Naive thymus-derived CD4-positive, alpha-beta T cell (primary cell): ENCODE measurements around the gene OAS3. TPM values are rescaled to one million over a fixed set of nuclear protein-coding genes. Genes with fewer than 3 reads are reported as not detected.

ENCODE experiments used
- ATAC-seq: fragments of 150-1000 bp; cut with Tn5 transposase; 2 replicates; pipeline ENCODE4 v1.10.0; 2021; ENCODE audit warnings: mild to moderate bottlenecking, moderate library complexity
- CTCF ChIA-PET: fragments of 350-600 bp; sonication (Branson Sonifier 250); formaldehyde crosslinking; loops from one replicate; lab custom pipeline; 2021; ENCODE audit warnings: antibody characterized with exemption; lab: Charles Lee
- POLR2A ChIA-PET: fragments of 350-600 bp; sonication (Branson Sonifier 250); formaldehyde crosslinking; loops from one replicate; lab custom pipeline; 2021; ENCODE audit warnings: antibody characterized with exemption, inconsistent platforms; lab: Charles Lee
- DNase-seq, 9 donors: peaks; one replicate each; pipeline versions ENCODE4 v3.0.0 to v3.0.0-alpha.2; 2020 to 2022; ENCODE audit warnings: mixed read lengths in 1 of 9
- H3K27ac ChIP-seq: one replicate; pipeline ENCODE4 v1.7.0; 2013; ENCODE audit warnings: mild to moderate bottlenecking, low read depth, low read length, moderate library complexity
- H3K27me3 ChIP-seq, 2 donors: one replicate each; pipeline ENCODE4 v1.7.0; 2013; ENCODE audit warnings: low read length in 2 of 2, mild to moderate bottlenecking in 2 of 2, moderate library complexity in 2 of 2; ENCODE audit not compliant: control insufficient read depth in 2 of 2, insufficient read depth in 2 of 2
- H3K36me3 ChIP-seq, 3 experiments: 1 replicate in 2 of 3; 2 replicates in 1 of 3; pipeline ENCODE4 v1.7.0; 2013; ENCODE audit warnings: low read length in 3 of 3, mild to moderate bottlenecking in 3 of 3, moderate library complexity in 1 of 3; ENCODE audit not compliant: insufficient read depth in 3 of 3, control insufficient read depth in 2 of 3
- H3K4me1 ChIP-seq, 2 donors: one replicate each; pipeline ENCODE4 v1.7.0; 2013; ENCODE audit warnings: low read length in 2 of 2, mild to moderate bottlenecking in 2 of 2, moderate library complexity in 1 of 2; ENCODE audit not compliant: control insufficient read depth in 2 of 2, insufficient read depth in 2 of 2
- H3K4me3 ChIP-seq: 2 replicates; pipeline ENCODE4 v1.7.0; 2013; ENCODE audit warnings: mild to moderate bottlenecking, low read length
- H3K9me3 ChIP-seq, 3 experiments: 1 replicate in 2 of 3; 2 replicates in 1 of 3; pipeline ENCODE4 v1.7.0; 2013; ENCODE audit warnings: low read length in 3 of 3; ENCODE audit not compliant: control insufficient read depth in 2 of 3
- H3K27ac Mint-ChIP-seq, 9 donors: one replicate each; pipeline ENCODE4 v1.8.0; 2020 to 2022; ENCODE audit warnings: mixed read lengths in 9 of 9, mild to moderate bottlenecking in 8 of 9, moderate library complexity in 5 of 9, inconsistent platforms in 2 of 9
- H3K27me3 Mint-ChIP-seq, 5 donors: one replicate each; pipeline ENCODE4 v1.8.0; 2021 to 2022; ENCODE audit warnings: mixed read lengths in 5 of 5, mild to moderate bottlenecking in 1 of 5
- H3K36me3 Mint-ChIP-seq, 5 donors: one replicate each; pipeline ENCODE4 v1.8.0; 2020 to 2022; ENCODE audit warnings: mixed read lengths in 5 of 5, mild to moderate bottlenecking in 3 of 5, inconsistent platforms in 1 of 5
- H3K4me1 Mint-ChIP-seq, 7 donors: one replicate each; pipeline ENCODE4 v1.8.0; 2020 to 2022; ENCODE audit warnings: mixed read lengths in 7 of 7, mild to moderate bottlenecking in 3 of 7, inconsistent platforms in 1 of 7
- H3K4me3 Mint-ChIP-seq, 10 donors: one replicate each; pipeline ENCODE4 v1.8.0; 2020 to 2022; ENCODE audit warnings: mild to moderate bottlenecking in 10 of 10, mixed read lengths in 10 of 10, moderate library complexity in 6 of 10, inconsistent platforms in 2 of 10
- H3K9me3 Mint-ChIP-seq, 11 donors: one replicate each; pipeline ENCODE4 v1.8.0; 2020 to 2022; ENCODE audit warnings: mixed read lengths in 11 of 11, mild to moderate bottlenecking in 4 of 11, inconsistent platforms in 1 of 11, moderate library complexity in 1 of 11
- intact Hi-C, 2 donors: fragments of 100-400 bp; cut with micrococcal nuclease; formaldehyde crosslinking; loops; one replicate each; pipeline ENCODE4 v1.15.1; 2023
- polyA plus RNA-seq, 2 donors: library from polyadenylated mRNA; unstranded; fragments of 300-500 nt; fragmentation: Illumina TruSeq; gene quantifications; one replicate each; pipeline ENCODE4 v1.2.3, GENCODE V29; 2021
- total RNA-seq, 6 experiments: library from RNA in 5 of 6; stranded (reverse) in 5 of 6; gene quantifications; 1 replicate in 5 of 6; 2 replicates in 1 of 6; pipeline ENCODE4 v1.2.3 and lab custom pipeline; 2021 to 2026

Gene OAS3
- total and polyA plus RNA-seq, 7 experiments from 2014 or later, result 14.8 to 264 (median 20.7) TPM

DNA sequence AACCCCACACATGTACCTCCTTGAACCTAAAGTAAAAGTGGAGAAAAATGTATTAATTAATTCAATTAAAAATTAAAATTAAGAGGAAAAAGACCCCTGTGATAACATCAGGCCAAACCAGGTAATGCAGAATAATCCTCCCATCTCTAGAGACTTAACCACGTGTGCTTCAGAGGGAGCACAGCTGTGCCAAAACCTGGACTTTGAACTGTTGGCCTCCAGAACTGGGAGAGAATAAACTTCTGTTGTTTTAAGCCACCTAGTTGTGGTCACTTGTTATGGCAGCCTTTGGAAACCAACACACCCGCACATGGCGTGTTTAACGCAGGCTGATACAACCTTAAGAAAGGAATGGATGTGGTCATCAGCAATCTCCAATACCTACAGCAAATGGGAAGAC is 63.9 kb downstream of the OAS3 start:
- ATAC-seq (no peak), DNase-seq (no peak)
- H3K4me1 ChIP-seq, result no peaks in the 10 kb centered on the region
- H3K4me3 ChIP-seq, result no peak overlapping the region
- POLR2A ChIA-PET, result no interaction called here
- Mint-ChIP-seq H3K36me3 (peaks cover 19 to 83% (median 64%) of the 10 kb centered on the region in 5 donors), H3K27me3 (no peaks in the 10 kb centered on the region), H3K9me3 (peaks cover 0 to 4% (median 0%) of the 10 kb centered on the region in 11 donors), H3K27ac (peak overlapping the region in 3 of 9 donors; percentile 10 to 77 (median 47)), H3K4me3 (no peak overlapping the region), H3K4me1 (peaks cover 0 to 6% (median 0%) of the 10 kb centered on the region in 7 donors)
- H3K36me3 ChIP-seq, result peaks cover 43 to 92% (median 47%) of the 10 kb centered on the region in 3 experiments
- no peak overlapping the region for H3K27ac ChIP-seq
- no peaks in the 10 kb centered on the region for H3K27me3 ChIP-seq
- CTCF ChIA-PET, result interaction anchor here (1.4 kb wide), 1 partner anchor 9 kb away, joined by 7 read pairs; no protein-coding TSS in a partner anchor
- peaks cover 0 to 6% (median 0%) of the 10 kb centered on the region in 3 experiments for H3K9me3 ChIP-seq
- intact Hi-C loops, result no loop called here

- peaks cover 0 to 5% (median 0%) of the 10 kb centered on the region in 7 donors for H3K4me1 Mint-ChIP-seq
- Histone ChIP-seq H3K9me3 (peaks cover 0 to 6% (median 0%) of the 10 kb centered on the region in 3 experiments), H3K27me3 (no peaks in the 10 kb centered on the region), H3K27ac (no peak overlapping the region), H3K4me3 (no peak overlapping the region), H3K36me3 (peaks cover 45 to 92% (median 46%) of the 10 kb centered on the region in 3 experiments), H3K4me1 (no peaks in the 10 kb centered on the region)
- no peak for ATAC-seq
- H3K4me3 Mint-ChIP-seq, result no peak overlapping the region
- CTCF ChIA-PET, result no interaction called here
- DNase-seq, result no peak
- peaks cover 0 to 4% (median 0%) of the 10 kb centered on the region in 11 donors for H3K9me3 Mint-ChIP-seq
- intact Hi-C loops, result no loop called here
- POLR2A ChIA-PET, result no interaction called here
- peaks cover 14 to 83% (median 60%) of the 10 kb centered on the region in 5 donors for H3K36me3 Mint-ChIP-seq
- H3K27me3 Mint-ChIP-seq, result no peaks in the 10 kb centered on the region
- H3K27ac Mint-ChIP-seq, result peak overlapping the region in 5 of 9 donors; percentile 24 to 77 (median 45)
These were observed 64.4 kb downstream of the OAS3 start for GRCh38 chr12:113002676-113003075.

GRCh38 chr12:113003636-113004035 is 65.4 kb downstream of the OAS3 start:
- H3K9me3 ChIP-seq, result no peaks in the 10 kb centered on the region
- Mint-ChIP-seq H3K4me1 (peaks cover 0 to 5% (median 0%) of the 10 kb centered on the region in 7 donors), H3K36me3 (peaks cover 15 to 82% (median 57%) of the 10 kb centered on the region in 5 donors), H3K4me3 (no peak overlapping the region), H3K9me3 (peaks cover 0 to 2% (median 0%) of the 10 kb centered on the region in 11 donors), H3K27ac (peak overlapping the region in 2 of 9 donors; percentile 42 to 53), H3K27me3 (no peaks in the 10 kb centered on the region)
- no peaks in the 10 kb centered on the region for H3K4me1 ChIP-seq
- no peaks in the 10 kb centered on the region for H3K27me3 ChIP-seq
- DNase-seq (no peak), ATAC-seq (no peak)
- intact Hi-C loops, result no loop called here
- ChIA-PET CTCF (no interaction called here), POLR2A (no interaction called here)
- H3K27ac ChIP-seq, result no peak overlapping the region
- H3K36me3 ChIP-seq, result peaks cover 42 to 92% (median 48%) of the 10 kb centered on the region in 3 experiments
- H3K4me3 ChIP-seq, result no peak overlapping the region

DNA sequence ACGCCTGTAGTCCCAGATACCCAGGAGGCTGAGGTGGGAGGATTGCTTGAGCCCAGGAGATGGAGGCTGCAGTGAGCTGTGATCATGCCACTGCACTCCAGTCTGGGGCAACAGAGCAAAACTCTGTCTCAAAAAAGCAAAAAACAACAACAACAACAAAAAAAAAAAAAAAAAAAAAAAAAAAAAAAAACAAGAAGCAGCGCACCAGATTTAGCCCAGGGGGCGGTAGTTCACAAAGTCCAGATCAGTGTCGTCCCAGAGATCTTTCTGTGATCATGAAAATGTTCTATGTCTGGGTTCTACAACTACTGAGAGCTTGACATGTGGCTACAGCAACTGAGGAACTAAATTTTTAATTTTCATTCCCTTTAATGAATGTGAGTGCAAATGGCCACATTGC is 67.5 kb downstream of the OAS3 start:
- CTCF ChIA-PET, result interaction anchor here (0.8 to 3.1 kb wide), 2 partner anchors 15 to 103 kb away, joined by 3 to 7 read pairs; no protein-coding TSS in a partner anchor
- no peak overlapping the region for H3K4me3 ChIP-seq
- H3K4me1 Mint-ChIP-seq, result peaks cover 0 to 5% (median 0%) of the 10 kb centered on the region in 7 donors
- H3K9me3 ChIP-seq, result peaks cover 0 to 10% (median 0%) of the 10 kb centered on the region in 3 experiments
- ATAC-seq (no peak), DNase-seq (no peak)
- no peaks in the 10 kb centered on the region for H3K27me3 ChIP-seq
- intact Hi-C loops, result no loop called here
- H3K36me3 Mint-ChIP-seq, result peaks cover 22 to 82% (median 58%) of the 10 kb centered on the region in 5 donors
- H3K9me3 Mint-ChIP-seq, result peaks cover 0 to 10% (median 3%) of the 10 kb centered on the region in 11 donors
- H3K4me3 Mint-ChIP-seq, result no peak overlapping the region
- H3K36me3 ChIP-seq, result peaks cover 58 to 93% (median 61%) of the 10 kb centered on the region in 3 experiments
- H3K4me1 ChIP-seq, result no peaks in the 10 kb centered on the region
- H3K27me3 Mint-ChIP-seq, result no peaks in the 10 kb centered on the region
- no peak overlapping the region for H3K27ac ChIP-seq
- POLR2A ChIA-PET, result no interaction called here
- H3K27ac Mint-ChIP-seq, result peak overlapping the region in 1 of 9 donors; percentile 14

- Histone ChIP-seq H3K36me3 (peaks cover 62 to 95% (median 65%) of the 10 kb centered on the region in 3 experiments), H3K27ac (no peak overlapping the region), H3K9me3 (peaks cover 0 to 15% (median 0%) of the 10 kb centered on the region in 3 experiments), H3K4me3 (no peak overlapping the region), H3K4me1 (no peaks in the 10 kb centered on the region), H3K27me3 (no peaks in the 10 kb centered on the region)
- ChIA-PET POLR2A (no interaction called here), CTCF (interaction anchor here (0.8 to 3.1 kb wide), 2 partner anchors 16 to 104 kb away, joined by 3 to 7 read pairs; no protein-coding TSS in a partner anchor)
- Mint-ChIP-seq H3K9me3 (peaks cover 0 to 14% (median 7%) of the 10 kb centered on the region in 11 donors), H3K4me3 (no peak overlapping the region), H3K27me3 (no peaks in the 10 kb centered on the region), H3K36me3 (peaks cover 26 to 84% (median 61%) of the 10 kb centered on the region in 5 donors), H3K4me1 (peaks cover 0 to 5% (median 0%) of the 10 kb centered on the region in 7 donors), H3K27ac (no peak overlapping the region)
- ATAC-seq (no peak), DNase-seq (no peak)
- intact Hi-C loops, result no loop called here
These were observed 67.9 kb downstream of the OAS3 start for GRCh38 chr12:113006206-113006605.

DNA sequence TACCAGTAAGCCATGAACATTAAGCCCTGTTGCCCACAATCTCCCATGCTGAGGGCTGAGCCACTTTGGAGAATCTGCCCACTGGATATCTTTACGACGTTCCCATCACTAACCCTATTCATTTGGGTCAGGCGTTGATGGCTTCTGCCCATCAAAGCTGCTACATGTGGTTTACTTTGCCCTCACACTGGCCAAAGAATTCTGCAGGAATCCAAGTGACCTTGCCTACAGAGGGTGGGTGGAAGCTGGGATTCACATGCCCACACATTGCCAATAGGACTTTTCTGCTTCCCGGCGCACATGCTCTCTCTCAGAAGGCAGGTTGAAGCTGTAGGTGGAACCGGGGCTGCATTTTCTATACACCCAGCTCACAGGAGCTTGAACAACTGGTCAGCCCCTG is 68.4 kb downstream of the OAS3 start:
- Mint-ChIP-seq H3K27ac (peak overlapping the region in 1 of 9 donors; percentile 67), H3K4me3 (no peak overlapping the region), H3K36me3 (peaks cover 28 to 85% (median 62%) of the 10 kb centered on the region in 5 donors), H3K4me1 (peaks cover 0 to 5% (median 0%) of the 10 kb centered on the region in 7 donors), H3K9me3 (peaks cover 0 to 17% (median 8%) of the 10 kb centered on the region in 11 donors), H3K27me3 (no peaks in the 10 kb centered on the region)
- no peak for ATAC-seq
- intact Hi-C loops, result no loop called here
- ChIA-PET POLR2A (no interaction called here), CTCF (interaction anchor here (0.9 to 3.1 kb wide), 4 partner anchors 8 to 92 kb away, joined by 3 to 7 read pairs (median 4); no protein-coding TSS in a partner anchor)
- Histone ChIP-seq H3K27ac (no peak overlapping the region), H3K4me1 (no peaks in the 10 kb centered on the region), H3K36me3 (peaks cover 65 to 97% (median 69%) of the 10 kb centered on the region in 3 experiments), H3K4me3 (no peak overlapping the region), H3K9me3 (peaks cover 0 to 19% (median 0%) of the 10 kb centered on the region in 3 experiments), H3K27me3 (no peaks in the 10 kb centered on the region)
- no peak for DNase-seq
